GM21381 (cell line): ENCODE data around the gene FAAP100.
A peak's percentile ranks its signal among the peaks of the same experiment; 100 is the strongest.

ENCODE experiments used
- ATAC-seq: cut with Tn5 transposase; IDR thresholded peaks from one replicate; pipeline ENCODE4 v1.9.1; 2021; ENCODE audit warnings: mild to moderate bottlenecking, moderate library complexity; ENCODE audit not compliant: unreplicated experiment

FAAP100 gene

GRCh38 chr17:81527591-81528383 lies 24.4 kb downstream of the FAAP100 start, which contains the start of gene FSCN2:
Gene FSCN2 (plus strand): TSS chr17:81528377. CDS start chr17:81528532, 155 bp downstream.
- ATAC-seq: no peak

GRCh38 chr17:81526662-81527571 lies 25.2 kb downstream of the FAAP100 start:
- ATAC-seq: no peak

- no peak for ATAC-seq
Measured at GRCh38 chr17:81524865-81525159, 27.3 kb downstream of the FAAP100 start.

GRCh38 chr17:81524039-81524864 lies 27.9 kb downstream of the FAAP100 start:
- no peak for ATAC-seq

GRCh38 chr17:81523402-81524038 lies 28.6 kb downstream of the FAAP100 start:
- ATAC-seq: no peak

GRCh38 chr17:81522491-81523401 lies 29.4 kb downstream of the FAAP100 start:
- no peak for ATAC-seq

GRCh38 chr17:81520021-81520901 lies 31.9 kb downstream of the FAAP100 start:
- ATAC-seq: no peak

GRCh38 chr17:81519284-81520020 lies 32.7 kb downstream of the FAAP100 start:
- no peak for ATAC-seq

GRCh38 chr17:81518785-81519283 lies 33.3 kb downstream of the FAAP100 start:
- no peak for ATAC-seq

GRCh38 chr17:81518113-81518784 lies 33.9 kb downstream of the FAAP100 start:
- no peak for ATAC-seq

- peak; percentile 21 for ATAC-seq
Measured at GRCh38 chr17:81517339-81518112, 34.6 kb downstream of the FAAP100 start.

GRCh38 chr17:81517009-81517338 lies 35.2 kb downstream of the FAAP100 start:
- ATAC-seq: no peak

- ATAC-seq: no peak
Measured at GRCh38 chr17:81516439-81516838, 35.7 kb downstream of the FAAP100 start.

GRCh38 chr17:81515530-81516041 lies 36.6 kb downstream of the FAAP100 start:
- no peak for ATAC-seq

- ATAC-seq: peak; percentile 21
Measured at GRCh38 chr17:81514739-81515529, 37.2 kb downstream of the FAAP100 start.

GRCh38 chr17:81514489-81514738 lies 37.7 kb downstream of the FAAP100 start:
- no peak for ATAC-seq
